CD4-positive, alpha-beta T cell treated with Interleukin-1 beta for 1 hour (primary cell): ENCODE results near the gene FMNL3.
A peak's percentile ranks its signal among the peaks of the same experiment; 100 is the strongest.

Experiments used
- DNase-seq, 2 donors: peaks; one replicate each; pipeline ENCODE4 v3.0.0-alpha.2; 2020 to 2022

FMNL3 gene

DNA sequence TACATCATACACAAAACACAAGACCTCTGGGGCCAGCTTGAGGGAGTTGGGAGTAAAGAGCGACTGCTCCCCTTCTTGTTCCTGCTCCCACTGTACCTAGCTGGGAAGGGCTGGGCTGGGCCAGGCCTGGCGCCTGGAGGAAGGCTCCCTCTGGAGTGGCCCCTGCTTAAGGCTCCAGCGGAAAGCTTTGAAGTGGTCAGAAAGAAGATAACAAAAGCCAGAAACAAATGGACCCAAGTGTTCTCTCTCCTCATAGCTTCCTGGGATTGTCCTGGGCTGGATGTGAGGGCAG lies 58.5 kb downstream of the FMNL3 start:
- no peak for DNase-seq

GRCh38 chr12:49647827-49648711 lies 59.1 kb downstream of the FMNL3 start:
- DNase-seq: no peak

DNA sequence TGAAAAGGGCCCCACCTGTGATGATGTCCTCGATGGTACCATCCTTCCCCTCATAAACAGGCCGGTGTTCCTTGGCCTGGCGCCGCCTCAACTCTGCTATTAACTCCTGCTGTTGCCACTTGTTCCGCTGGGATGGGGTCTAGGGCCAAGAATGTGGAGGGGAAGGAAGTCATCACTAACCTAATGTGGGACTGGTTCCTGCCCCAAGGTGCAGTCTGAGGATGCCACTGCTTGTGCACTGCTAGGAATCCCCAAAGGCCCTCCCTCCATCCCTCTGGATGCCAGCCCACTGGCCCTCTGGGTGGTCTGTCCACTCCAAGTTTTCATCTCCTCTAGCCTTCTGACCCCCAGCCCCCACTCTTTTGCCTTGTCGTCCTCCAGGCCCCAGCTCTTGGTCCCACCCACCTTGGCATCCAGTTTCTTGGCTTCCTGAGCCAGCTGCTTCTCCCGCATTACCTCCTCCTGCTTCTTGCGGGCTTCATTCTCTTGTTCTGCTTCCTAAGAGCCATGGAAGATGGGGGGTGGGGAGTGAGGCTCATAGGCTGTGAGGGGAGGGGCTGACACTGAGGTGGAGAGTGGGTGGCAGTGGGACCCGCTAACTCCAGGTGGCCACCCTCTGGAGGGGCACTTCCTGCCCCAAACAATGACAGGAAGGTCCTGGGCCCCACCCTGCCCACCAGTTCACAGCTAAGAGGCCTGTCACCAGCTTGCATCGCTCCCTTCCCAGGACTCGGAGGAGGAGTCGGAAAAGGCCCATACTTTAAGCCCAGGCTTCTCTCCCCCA lies 60.1 kb downstream of the FMNL3 start:
- no peak for DNase-seq

GRCh38 chr12:49646331-49646830 lies 60.8 kb downstream of the FMNL3 start:
- no peak for DNase-seq

GRCh38 chr12:49645146-49646039 lies 61.8 kb downstream of the FMNL3 start:
- DNase-seq: no peak

DNA sequence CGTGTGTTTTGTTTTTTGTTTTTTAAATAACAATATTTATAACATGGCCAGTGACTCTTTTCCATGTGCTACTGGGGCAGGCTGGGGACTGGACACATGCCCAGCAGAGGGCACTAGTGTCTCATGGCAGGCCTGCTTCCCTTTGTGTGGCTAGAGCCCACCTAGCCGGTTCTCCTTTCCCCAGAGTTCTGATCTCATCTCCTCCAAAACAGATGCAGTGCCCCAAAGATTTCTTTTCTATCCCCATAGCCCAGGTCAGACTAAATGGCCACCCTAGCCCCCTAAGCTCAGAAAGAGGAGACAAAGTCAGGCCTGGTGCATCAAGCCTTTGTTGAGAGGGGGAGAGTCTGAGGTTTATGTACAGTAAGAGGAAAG lies 62.6 kb downstream of the FMNL3 start:
- DNase-seq: peak; percentile 85 to 86

DNA sequence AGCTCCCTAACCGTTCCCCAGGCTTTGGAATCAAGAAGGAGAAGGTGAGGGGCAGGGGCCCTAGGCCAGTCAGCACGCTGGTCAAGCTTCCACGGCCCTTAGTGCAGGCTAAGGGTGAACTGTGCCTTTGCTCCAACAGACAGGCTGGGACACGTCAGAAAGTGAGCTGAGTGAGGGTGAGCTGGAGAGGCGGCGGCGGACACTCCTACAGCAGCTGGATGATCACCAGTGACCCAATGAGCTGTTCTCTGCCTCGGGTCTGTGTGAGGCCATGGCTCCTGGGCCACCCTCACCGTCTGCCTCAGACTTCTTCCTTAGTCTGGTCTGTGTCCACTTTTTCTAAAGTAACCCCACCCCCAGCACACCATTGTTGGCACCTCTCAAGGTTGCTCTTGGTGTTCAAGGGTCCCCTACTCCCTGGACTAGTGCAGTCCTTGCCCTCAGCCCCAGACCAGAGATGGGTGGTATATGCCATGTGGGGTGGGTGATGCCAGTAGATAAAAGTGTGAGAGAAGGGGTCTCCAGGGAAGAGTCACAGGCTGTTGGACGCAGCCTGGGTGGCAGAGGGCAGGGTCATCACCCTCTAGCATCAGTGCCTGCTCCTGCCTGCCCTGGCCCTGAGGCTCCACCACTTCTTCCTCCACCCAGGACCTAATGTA lies 63.1 kb downstream of the FMNL3 start:
- DNase-seq: no peak

DNA sequence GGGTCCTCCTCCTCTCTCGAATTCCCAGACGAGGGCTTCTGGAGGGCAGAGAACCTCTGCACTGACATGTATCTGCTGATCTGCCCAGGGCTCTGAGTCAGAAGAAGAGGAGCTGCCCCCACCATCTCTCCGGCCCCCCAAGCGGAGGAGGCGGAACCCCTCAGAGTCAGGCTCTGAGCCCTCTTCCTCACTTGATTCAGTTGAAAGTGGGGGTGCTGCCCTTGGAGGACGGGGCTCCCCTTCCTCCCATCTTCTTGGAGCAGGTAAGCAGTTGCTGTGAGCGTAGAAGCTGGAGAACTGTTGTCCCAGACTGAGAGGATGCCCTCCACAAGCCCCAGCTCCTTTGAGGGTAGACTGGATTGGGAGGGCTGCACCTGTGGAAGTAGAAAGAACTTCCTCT lies 64.1 kb downstream of the FMNL3 start:
- DNase-seq: no peak

GRCh38 chr12:49642370-49642802 lies 64.8 kb downstream of the FMNL3 start:
- DNase-seq: no peak

DNA sequence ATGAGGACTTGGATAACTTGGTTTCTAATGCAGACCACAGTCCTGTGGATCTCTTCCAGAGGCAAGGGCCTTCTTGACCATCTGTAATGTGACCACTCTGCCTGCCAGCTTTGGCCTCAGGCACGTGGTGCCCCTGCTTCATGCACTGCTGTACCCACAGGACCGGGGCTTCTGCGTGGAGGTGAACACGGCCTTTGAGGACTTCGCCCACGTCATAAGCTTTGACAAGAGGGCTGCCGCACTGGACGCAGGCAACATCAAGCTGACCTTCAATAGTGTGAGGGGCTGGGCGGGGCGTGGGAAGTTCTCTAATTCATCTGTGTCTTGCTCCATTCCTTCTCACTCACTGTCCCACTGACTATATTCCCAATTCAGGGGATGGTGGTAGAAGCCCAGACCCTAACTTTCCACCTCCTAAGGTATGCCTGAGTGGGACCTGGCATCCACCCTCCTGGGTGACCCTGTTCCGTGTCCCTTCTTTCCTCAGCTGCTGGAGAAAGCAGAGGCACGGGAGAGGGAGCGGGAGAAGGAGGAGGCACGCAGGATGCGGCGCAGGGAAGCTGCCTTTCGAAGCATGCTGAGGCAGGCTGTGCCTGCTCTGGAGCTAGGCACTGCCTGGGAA lies 65.3 kb downstream of the FMNL3 start:
- no peak for DNase-seq

DNA sequence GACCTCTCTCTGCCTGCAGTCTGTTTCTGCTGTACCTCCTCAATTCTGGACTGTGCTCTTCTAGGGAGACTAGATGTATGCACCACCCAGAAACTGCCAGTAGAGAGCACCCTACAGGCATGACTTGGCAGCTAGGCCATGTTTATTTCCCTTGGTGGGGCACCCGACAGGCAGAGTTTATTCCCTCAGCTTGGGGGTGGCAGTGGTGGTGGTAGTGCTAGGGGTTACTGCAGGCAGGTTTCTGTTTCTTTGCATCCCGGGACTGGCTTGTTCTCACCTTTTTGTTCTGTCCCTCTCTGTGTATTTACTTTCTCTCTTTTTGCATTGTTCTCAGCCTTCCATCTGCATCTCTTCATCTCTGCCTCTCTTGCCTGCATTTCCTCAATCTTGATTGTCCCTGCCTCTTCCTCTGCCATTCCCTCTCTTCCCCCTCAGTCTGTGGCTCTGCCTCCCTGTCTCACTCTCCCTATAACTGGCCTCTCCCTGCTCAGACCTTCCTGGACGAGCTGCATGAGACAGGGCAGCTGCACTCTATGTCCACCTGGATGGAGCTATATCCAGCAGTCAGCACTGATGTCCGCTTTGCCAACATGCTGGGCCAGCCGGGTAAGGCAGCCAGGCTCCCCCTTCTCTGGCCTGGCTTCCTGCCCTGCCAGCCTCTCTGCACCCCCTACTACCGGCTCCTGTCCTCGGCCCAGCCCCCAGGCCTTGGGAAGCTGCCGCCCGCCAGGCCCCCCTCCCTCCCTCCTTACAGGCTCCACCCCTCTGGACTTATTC lies 70.0 kb downstream of the FMNL3 start:
- peak; percentile 64 to 68 for DNase-seq

DNA sequence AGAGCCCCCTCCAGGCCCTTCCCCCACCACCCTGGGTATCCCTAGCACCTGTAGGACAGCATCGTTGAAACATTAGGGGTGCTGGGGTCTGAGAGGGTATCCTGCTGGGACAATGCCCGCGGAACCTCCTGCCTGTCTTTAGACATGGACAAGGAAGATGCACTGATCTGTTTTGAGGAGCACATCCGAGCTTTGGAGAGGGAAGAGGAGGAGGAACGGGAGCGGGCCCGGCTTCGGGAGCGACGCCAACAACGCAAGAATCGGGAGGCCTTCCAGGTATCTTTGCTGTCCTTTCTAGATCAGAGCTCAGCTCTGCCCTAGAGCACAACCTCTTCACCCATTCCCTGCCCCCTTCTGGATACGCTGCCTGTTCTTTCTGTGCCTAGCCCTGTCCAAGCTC lies 70.6 kb downstream of the FMNL3 start:
- DNase-seq: no peak

DNA sequence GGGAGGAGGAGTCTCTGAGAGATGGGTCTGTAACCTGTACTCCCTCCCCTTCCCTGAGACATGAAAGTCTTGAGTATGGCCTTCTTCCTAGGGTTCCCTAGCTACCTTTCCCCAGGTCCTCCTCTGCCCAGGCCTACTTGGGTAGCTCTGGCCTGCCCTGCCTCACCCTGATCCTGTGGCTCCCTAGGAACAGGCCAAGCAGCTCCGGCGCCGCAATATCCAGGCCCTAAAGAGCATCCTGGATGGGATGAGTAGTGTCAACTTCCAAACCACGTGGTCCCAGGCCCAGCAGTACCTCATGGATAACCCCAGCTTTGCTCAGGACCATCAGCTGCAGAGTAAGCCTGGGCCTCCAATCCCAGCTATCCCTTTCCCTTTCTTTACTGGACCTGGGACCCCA lies 71.5 kb downstream of the FMNL3 start:
- DNase-seq: no peak

- DNase-seq: no peak
These were observed 72.2 kb downstream of the FMNL3 start for GRCh38 chr12:49635036-49635435.

GRCh38 chr12:49633703-49634345 lies 73.4 kb downstream of the FMNL3 start:
- no peak for DNase-seq

GRCh38 chr12:49632986-49633702 lies 74.1 kb downstream of the FMNL3 start:
- DNase-seq: no peak

GRCh38 chr12:49632401-49632800 lies 74.8 kb downstream of the FMNL3 start:
- no peak for DNase-seq

DNA sequence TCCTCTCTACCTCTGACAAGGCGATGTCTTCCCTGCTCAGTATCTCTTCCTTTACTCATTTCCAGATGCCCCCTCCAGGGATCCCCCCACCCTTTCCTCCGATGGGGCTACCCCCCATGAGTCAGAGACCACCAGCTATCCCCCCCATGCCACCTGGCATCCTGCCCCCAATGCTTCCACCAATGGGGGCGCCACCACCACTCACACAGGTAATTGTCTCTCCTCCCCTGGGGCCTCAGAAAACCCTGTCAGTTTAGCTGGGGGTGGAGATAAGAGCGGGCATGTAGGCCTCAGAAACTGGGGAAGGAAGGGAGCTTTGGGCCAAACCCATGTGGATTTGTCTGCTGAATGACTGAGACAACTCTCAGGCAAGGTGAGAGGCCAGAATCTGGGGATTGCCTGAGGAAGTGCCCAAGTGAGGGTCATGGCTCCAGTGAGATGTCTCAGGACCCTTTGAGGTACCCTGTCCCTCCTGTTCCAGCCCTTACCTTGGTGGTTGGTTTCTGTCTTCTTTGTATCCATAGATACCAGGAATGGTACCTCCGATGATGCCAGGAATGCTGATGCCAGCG lies 75.8 kb downstream of the FMNL3 start:
- no peak for DNase-seq

GRCh38 chr12:49627752-49628360 lies 79.3 kb downstream of the FMNL3 start:
- no peak for DNase-seq
